ENCODE measurements around the gene ANKRD31.

GRCh38 chr5:75048457-75048953 lies 188.2 kb downstream of the ANKRD31 start:
- TF ChIP-seq POLR2AphosphoS5 (IDR thresholded peaks at IDR 0.05; ENCODE audit: low read depth, low read length) (no peak), TAF1 (IDR thresholded peaks at IDR 0.05; ENCODE audit: low read depth, low read length) (no peak), POLR2A (IDR thresholded peaks at IDR 0.05; ENCODE audit: low read depth, low read length) (no peak)

Data from GM12891 (cell line).